ENCODE measurements around the gene MOBP.

- TF ChIP-seq RAD21 (IDR thresholded peaks at IDR 0.05) (no peak), CTCF (IDR thresholded peaks at IDR 0.05; ENCODE audit: low read depth, low read length, missing input control) (no peak)
Measured at GRCh38 chr3:39479701-39480414, 12.4 kb downstream of the MOBP start.
